ENCODE data around the gene MSL1. TPM values are rescaled to one million over a fixed set of nuclear protein-coding genes. Genes with fewer than 3 reads are reported as not detected.
A peak's percentile ranks its signal among the peaks of the same experiment; 100 is the strongest.

MSL1 gene, protein sequence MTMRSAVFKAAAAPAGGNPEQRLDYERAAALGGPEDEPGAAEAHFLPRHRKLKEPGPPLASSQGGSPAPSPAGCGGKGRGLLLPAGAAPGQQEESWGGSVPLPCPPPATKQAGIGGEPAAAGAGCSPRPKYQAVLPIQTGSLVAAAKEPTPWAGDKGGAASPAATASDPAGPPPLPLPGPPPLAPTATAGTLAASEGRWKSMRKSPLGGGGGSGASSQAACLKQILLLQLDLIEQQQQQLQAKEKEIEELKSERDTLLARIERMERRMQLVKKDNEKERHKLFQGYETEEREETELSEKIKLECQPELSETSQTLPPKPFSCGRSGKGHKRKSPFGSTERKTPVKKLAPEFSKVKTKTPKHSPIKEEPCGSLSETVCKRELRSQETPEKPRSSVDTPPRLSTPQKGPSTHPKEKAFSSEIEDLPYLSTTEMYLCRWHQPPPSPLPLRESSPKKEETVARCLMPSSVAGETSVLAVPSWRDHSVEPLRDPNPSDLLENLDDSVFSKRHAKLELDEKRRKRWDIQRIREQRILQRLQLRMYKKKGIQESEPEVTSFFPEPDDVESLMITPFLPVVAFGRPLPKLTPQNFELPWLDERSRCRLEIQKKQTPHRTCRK
- 76.8 TPM for polyA plus RNA-seq (2013, experiment 1 of 2; ENCODE audit: insufficient read length)
- polyA plus RNA-seq (2013, experiment 2 of 2; ENCODE audit: insufficient read length), result 75.8 TPM

DNA sequence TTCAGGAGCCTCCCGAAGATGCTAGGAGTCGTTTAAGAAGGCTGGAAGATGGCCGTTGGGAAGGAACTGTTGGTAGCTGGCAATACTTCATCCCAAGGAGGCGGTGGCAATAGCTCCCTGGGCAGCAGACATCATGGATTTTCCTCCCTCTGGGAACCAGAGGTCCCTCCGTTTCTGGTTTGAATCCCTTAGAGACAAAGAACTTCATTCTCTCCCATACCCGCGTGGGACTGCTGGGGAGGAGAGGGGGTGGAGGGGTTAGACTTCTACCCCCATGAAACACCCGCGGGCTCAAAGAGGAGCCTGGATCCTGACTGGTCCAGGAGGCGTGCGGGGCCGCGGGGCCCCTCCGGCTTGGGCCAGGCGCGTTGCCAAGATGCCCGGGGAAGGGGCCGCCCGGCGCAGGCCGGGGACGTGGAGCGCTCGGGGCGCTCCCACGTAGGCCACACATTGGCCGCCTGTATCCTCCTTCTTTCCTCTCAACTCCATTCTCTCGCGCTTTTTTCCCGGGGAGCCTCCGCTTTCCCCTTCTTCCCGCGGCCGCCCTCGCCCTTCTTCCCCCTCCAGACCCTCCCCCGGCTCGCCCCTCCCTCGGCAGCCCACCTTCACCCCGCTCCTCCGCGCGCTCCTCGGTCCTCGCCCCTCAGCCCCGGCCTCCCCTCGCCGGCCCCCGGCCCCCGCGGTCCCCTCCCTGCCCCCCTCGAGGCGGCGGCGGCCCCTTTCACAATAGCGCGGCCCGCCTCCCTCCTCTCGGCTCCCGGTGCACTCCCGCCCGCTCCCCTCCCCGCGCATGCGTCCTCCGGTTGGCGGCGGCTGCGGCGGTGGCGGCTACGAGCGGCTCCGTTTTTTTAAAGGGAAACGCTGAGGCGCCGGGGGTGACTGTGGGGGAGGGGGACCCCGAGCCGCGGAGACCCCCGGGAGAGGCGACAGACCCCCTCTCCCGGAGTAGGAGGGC is at the start of gene MSL1:
TSS of gene MSL1 (plus strand) at position 791 of the 955 bp plus-strand sequence. CDS start 642 bp downstream, outside the sequence.
- DNase-seq, result peak; percentile 86

DNA sequence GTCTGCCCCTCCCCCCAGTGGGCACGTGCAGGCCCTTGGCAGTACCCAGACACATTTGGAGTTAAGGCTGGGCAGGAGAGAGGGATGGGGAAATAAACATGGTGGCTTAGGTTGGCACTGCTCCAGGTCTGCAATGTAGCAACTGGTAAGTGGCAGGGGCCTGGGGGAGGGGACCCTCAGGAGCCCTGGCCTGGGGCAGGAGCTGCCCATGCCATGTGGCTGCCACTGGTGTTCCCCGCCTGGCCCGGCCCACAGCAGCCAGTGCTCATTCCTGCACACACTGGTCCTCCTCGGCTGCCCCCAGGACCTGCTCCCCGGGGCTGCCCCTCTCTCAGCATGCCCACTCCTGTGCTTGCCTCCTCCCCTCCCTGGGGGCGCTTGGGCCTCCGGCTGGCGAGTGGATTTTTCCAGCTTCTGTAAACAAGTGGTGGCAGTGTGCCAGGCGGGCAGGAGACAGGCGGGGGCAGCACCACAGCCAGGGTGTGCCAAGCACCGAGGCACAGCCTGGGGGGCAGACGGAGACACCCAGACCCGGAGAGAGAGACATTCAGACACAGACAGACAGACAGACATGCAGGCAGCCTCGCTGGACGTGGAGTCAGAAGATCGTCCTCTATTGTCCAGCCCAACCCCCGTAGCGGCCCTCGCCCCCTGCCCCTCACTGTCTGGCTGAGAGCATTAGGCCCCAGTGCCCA is 49.6 kb upstream of the MSL1 start:
- no peak for DNase-seq

DNA sequence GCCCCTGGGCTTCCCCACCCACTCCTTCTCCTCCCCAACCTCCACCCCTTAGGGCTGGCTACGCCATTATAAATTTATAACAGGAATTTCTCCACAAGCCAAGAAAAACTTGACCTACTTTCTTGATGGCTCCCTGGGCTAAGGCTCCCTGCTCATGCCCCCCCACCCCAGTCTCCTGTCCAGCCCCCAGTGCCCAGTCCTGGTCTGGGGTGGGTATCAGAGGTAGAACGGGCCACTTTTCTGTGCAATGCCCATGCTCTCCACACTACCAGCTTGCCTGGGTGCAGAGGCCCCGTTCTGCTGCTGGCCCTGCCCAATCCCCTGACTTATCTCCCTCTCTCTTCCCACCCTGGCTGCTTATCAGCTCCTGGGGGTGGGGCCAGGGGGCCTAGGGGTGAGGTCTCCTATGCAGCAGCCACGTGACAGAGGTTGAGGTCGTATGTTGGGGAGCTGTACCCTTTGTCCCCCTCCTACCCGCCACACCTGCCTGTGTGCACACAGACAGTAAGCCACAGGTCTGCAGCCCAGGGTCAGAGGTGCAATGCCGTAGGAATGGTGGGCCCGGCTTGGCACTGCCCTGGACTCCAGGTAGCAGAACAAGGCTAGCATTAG is 48.9 kb upstream of the MSL1 start:
- DNase-seq, result no peak

DNA sequence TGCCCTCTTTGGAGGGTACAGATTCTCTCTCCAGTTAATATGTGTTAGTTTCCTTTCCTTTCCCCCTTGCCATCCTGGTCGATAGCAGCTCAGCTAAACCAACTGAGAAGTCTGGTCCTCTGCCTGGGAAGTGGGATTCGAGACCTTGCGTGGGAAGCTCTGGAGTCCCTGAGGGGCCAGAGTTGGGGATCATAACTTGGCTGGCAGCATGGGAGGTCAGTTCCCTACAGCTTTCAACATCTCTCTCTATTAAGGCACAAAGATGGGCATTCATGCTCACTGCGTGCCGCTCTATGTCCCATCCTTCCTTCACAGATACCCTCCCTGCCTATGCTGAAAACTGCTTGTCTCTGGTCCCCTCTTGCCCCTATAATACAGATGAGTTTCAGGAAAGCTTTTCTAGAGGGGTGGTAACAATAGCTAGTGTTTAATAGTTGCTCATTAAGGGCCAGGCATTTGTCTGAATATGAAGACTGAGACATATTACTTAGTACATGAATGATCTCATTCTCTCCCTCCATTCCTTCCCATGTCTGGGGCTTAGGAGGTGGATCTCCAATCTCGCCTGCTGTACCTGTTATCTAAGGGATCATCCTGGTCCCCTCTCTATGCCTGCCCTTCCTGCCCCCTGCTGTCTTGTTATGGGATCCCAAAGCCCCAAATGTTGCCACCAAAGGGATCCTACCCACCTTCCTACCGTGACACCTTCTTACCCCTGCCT is 48.2 kb upstream of the MSL1 start:
- DNase-seq, result no peak

GRCh38 chr17:40074175-40074512 is 47.6 kb upstream of the MSL1 start:
- DNase-seq, result no peak

DNA sequence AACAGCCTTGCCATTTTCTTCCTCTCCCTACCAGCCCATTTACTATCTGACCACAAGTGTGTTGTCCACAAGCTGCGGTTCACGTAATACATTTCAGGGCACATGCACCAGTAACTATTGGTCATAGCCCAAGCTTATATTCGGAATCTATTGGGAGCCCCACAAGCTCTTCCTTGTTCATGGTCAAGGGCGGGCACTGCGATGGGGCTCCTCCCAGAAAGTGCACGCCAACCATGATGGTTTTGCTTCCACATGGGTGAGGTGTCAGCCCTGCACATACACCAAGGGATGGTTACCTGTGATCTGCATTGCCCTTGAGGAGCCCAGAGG is 46.9 kb upstream of the MSL1 start:
- DNase-seq, result no peak

DNA sequence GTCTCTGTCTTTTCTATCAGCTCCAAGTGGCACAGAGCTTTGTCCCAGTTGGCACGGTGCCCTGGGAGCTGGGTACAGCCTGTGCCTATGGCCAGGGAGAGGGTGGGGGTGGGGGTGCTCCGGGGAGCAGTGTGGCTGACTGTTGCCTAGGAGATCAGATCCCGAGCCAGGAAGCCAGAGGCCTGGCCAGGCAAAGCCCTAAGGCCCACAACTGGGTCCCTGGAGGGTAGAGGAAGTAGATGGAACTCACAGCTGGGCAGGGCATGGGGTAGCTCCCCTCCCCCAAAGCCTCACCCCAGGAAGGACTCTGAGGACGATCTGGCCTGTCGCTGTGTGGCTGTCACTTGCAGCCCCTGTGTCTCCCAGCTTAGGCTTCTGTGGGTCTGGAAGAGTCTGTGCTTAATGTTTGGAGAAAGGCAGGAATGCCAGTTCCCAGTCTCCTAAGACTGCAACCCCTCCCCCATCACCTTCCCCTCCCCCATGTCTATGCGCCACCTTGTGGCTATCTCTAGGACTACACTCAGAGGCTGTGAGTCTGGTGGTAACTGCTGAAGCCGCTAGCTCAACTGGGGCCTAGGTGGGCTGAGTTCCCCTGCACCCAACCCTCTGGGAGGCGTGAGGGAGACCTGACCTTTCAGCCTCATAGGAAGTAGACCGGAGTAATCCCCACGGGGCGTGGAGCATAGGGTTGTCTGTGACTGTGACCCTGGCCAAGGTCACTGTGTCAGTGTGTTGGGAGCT is 46.4 kb upstream of the MSL1 start:
- DNase-seq, result peak; percentile 44

DNA sequence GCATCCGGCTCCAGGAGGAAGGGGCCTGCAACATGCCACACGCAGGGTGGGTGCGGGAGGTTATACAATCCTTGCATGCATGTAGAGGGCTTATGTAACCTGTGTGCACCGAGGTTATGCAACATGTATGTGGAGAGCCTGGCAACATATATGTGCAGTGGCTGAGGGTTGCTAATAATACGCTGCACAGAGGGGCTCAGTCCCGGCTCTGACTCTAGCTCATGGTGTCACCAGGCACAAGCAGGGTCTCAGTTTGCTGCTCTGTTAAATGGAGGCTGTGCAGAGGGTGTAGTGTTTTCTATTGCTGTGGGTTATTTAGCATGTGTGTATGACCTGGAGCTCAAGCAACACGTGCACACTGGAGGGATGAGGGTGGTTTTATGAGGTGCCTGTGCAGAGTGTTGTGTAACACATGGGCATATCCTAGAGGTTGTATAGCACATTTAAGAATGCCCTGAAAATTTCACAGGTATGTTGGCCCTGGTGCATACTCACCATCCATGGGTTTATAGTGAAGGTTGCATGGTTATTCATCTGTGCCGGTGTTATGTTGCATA is 45.8 kb upstream of the MSL1 start:
- DNase-seq, result no peak

DNA sequence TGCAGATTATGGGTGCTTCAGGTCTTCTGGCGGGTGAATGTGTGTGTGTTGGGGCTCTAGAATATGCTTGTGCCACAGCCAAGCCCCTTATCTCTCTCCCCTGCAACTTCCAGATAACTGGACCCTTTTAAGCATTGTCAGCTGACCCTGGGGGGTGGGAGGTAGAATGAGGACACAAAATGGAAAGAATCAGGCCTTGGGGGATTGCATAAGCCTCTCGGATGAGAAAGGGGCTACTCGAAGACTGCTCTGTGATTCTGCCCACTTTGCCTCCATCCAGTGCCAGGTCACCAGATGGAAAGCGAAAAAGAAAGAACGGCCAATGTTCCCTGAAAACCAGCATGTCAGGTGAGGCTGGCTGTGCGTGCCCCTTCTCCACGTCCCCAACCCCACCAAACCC is 45.2 kb upstream of the MSL1 start:
- DNase-seq, result no peak

DNA sequence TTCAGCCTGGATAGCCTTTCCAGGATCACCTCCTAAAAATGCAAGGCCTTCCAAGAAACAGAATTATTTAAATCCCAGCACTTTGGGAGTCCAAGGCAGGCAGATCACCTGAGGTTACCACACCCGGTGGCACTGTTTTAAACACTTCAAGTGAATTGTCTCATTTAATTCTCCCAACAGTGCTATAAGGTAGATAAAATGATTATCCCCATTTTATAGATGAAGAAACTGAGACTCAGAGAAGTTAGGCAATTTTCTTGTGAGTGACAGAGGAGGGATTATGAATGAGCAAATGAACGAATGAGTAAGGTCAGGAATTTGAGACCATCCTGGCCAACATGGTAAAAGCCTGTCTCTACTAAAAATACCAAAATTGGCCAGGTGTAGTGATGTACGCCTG is 42.2 kb upstream of the MSL1 start:
- DNase-seq, result no peak

GRCh38 chr17:40084477-40084876 is 37.3 kb upstream of the MSL1 start:
- no peak for DNase-seq

- DNase-seq, result no peak
Measured at GRCh38 chr17:40086150-40087044, 35.4 kb upstream of the MSL1 start.

DNA sequence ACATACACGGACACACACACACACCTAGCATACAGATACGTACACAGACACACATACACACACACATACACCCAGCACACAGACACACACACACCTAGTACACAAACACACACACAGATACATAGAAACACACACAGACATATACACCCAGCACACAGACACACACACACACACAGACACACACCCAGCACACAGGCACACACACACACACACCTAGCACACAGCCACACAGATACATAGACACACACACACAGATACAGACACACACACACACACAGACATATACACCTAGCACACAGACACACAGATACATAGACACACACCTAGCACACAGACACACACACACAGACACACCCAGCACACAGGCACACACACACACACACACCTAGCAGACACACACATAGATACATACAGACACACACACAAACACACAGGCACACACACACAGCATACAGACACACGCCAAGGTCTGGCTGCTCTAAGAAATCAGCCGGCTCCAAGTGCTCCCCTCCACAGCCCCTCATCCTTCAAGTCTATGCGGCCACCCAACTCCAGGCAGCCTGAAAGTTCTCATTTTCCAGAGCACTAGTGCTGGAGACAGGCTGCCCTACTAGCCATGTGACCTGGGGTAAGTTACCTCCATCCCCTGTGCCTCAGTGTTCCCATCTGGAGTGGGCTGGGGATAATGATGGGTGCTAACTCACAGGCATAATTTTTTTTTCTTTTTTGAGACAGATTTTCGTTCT is 34.5 kb upstream of the MSL1 start:
- DNase-seq, result no peak

DNA sequence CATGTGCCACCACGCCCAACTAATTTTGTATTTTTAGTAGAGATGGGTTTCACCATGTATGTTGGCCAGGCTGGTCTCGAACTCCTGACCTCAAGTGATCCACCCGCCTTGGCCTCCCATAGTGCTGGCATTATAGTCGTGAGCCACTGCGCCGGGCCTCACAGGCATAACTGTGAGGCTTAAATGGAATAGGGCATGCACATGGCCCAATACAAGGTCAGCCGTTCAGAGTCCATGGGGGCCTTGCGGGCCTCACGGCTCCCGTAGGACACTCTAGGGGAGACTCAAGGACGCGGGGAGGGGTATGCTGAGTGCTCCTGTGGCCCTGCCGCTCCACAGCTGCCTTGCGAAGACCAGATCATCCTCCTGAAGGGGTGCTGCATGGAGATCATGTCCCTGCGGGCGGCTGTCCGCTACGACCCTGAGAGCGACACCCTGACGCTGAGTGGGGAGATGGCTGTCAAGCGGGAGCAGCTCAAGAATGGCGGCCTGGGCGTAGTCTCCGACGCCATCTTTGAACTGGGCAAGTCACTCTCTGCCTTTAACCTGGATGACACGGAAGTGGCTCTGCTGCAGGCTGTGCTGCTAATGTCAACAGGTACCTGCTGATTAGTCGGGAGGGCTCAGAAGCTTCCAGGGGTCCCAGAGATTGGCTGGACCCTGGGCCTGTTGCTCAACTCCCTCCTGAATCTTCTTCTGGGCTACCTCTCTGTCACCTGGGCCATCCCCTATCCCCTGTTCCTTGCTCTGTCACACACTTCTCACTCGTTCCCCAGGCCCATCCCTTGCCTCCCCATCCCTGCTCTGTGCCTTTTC is 33.7 kb upstream of the MSL1 start:
- no peak for DNase-seq

- no peak for DNase-seq
Measured at GRCh38 chr17:40089077-40089895, 32.5 kb upstream of the MSL1 start.

DNA sequence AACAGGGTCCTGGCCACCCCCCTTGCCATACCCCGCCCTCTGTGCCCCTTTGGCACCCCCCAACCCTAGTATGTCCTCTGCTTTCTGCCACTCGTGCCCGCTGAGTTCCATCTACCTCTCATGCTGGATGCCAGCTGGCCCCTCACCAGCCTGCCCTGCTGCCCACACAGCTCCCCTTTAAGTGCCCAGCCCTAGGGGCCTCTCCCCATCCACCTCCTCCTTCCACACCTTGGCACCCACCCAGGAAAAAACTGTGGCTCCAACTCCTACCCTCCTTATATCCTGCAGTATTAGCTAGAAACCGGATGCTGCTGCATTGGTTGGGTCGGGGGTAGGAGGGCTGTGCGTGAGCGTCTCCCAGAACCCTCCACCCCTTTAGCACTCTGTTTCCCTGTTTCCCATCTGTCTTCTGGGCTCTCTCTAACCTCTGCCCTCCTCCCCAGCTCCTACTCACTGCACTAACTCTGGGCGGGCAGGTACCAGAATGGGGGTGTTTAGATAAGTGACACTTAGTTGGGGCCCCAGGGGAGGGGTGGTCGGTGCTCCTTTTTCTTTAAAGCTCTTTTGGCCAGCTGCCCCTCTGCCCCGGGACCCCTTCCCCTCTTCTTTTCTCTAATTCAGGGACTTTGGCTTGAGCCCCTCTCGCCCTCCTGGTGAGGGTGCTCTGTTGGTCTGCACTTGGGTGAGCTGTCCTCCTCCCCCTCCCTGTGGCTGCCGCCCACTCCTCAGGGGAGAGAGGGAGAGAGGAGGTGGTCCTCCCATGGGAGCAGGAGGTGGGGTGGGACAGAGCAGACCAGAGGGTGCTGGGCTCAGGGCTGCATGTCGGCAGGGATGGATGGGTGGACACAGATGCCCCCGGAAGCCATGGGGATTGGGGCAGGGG is 31.3 kb upstream of the MSL1 start:
- no peak for DNase-seq

Data from fibroblast of skin of abdomen (primary cell).